HCT116 (cell line): Measurements from ENCODE around the gene SCN2B.

Experiments
- CEBPB ChIP-seq: IDR thresholded peaks from 2 replicates; pipeline ENCODE4 v1.6.1; 2012; ENCODE audit warnings: low read depth
- ELF1 ChIP-seq: IDR thresholded peaks from 2 replicates; pipeline ENCODE4 v1.6.1; 2012; ENCODE audit warnings: low read depth, borderline replicate concordance
- EZH2 ChIP-seq: fragments of 200-600 bp; sonication (generic); IDR thresholded peaks from 2 replicates; pipeline ENCODE4 v1.6.1; 2017; ENCODE audit warnings: antibody characterized with exemption, mixed run types
- EZH2phosphoT487 ChIP-seq: fragments of 200-600 bp; IDR thresholded peaks from 2 replicates; pipeline ENCODE4 v1.6.1; 2018; ENCODE audit warnings: antibody characterized with exemption, borderline replicate concordance
- POLR2A ChIP-seq: IDR thresholded peaks from 2 replicates; pipeline ENCODE4 v1.7.0; 2011; ENCODE audit warnings: borderline replicate concordance; ENCODE audit not compliant: insufficient read depth, insufficient read length; ENCODE audit errors: extremely low read depth
- TCF7L2 ChIP-seq: IDR thresholded peaks from 2 replicates; pipeline ENCODE4 v1.7.0; 2011; ENCODE audit warnings: borderline replicate concordance, inconsistent platforms; ENCODE audit not compliant: insufficient read depth, insufficient read length; ENCODE audit errors: extremely low read depth
- ZNF274 ChIP-seq: fragments of 200-500 bp; sonication (Bioruptor generic); IDR thresholded peaks from 2 replicates; pipeline ENCODE4 v1.6.1; 2014; ENCODE audit warnings: mild to moderate bottlenecking, low read depth, low read length, inconsistent platforms
- TF ChIP-seq, protein P1 (sequence below), 3 experiments: fragments of 200-600 bp in 1 of 3; sonication (generic) in 1 of 3; IDR thresholded peaks in 2 of 3; conservative IDR thresholded peaks in 1 of 3; 2 replicates each; pipeline ENCODE4 v1.5.1; 2012 to 2017; ENCODE audit warnings: low read depth in 2 of 3, low read length in 2 of 3, antibody characterized with exemption in 1 of 3, borderline replicate concordance in 1 of 3, control low read depth in 1 of 3, mild to moderate bottlenecking in 1 of 3, mixed read lengths in 1 of 3, mixed run types in 1 of 3, moderate library complexity in 1 of 3; ENCODE audit not compliant: insufficient read depth in 1 of 3
- TF ChIP-seq, protein P2 (sequence below): IDR thresholded peaks from 2 replicates; pipeline ENCODE4 v1.6.1; 2012; ENCODE audit warnings: low read depth
- TF ChIP-seq, protein P3 (sequence below): IDR thresholded peaks from 2 replicates; pipeline ENCODE4 v1.6.1; 2012

DNA sequence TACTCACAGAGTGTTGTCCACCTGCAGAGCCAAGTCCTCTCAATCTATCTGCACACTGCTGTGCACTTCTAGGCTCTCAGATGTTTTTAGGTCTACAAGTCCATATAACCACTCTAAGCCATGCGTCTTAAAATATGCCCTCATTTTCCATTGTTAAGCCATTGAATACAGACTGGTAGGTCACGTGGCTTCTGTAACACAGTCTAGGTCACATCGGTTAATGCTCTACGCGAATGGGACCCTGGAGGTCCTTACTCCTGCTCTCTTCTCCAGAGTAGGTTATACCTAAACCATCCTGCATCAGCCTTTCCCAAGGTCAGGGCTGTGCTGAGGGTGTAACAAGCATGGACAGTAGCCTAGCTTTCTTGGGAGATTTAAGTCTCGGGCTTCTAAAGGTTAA lies 47.6 kb upstream of the SCN2B start:
- TF ChIP-seq, protein P1, sequence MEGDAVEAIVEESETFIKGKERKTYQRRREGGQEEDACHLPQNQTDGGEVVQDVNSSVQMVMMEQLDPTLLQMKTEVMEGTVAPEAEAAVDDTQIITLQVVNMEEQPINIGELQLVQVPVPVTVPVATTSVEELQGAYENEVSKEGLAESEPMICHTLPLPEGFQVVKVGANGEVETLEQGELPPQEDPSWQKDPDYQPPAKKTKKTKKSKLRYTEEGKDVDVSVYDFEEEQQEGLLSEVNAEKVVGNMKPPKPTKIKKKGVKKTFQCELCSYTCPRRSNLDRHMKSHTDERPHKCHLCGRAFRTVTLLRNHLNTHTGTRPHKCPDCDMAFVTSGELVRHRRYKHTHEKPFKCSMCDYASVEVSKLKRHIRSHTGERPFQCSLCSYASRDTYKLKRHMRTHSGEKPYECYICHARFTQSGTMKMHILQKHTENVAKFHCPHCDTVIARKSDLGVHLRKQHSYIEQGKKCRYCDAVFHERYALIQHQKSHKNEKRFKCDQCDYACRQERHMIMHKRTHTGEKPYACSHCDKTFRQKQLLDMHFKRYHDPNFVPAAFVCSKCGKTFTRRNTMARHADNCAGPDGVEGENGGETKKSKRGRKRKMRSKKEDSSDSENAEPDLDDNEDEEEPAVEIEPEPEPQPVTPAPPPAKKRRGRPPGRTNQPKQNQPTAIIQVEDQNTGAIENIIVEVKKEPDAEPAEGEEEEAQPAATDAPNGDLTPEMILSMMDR (IDR thresholded peaks at IDR 0.05 in 2 of 3, conservative IDR thresholded peaks at IDR 0.05 in 1 of 3; ENCODE audit: borderline replicate concordance in 1 of 3, insufficient read depth in 1 of 3, low read depth in 2 of 3, low read length in 2 of 3): no peak
- no peak for TF ChIP-seq TCF7L2
- TF ChIP-seq ZNF274: no peak
- TF ChIP-seq, protein P2, sequence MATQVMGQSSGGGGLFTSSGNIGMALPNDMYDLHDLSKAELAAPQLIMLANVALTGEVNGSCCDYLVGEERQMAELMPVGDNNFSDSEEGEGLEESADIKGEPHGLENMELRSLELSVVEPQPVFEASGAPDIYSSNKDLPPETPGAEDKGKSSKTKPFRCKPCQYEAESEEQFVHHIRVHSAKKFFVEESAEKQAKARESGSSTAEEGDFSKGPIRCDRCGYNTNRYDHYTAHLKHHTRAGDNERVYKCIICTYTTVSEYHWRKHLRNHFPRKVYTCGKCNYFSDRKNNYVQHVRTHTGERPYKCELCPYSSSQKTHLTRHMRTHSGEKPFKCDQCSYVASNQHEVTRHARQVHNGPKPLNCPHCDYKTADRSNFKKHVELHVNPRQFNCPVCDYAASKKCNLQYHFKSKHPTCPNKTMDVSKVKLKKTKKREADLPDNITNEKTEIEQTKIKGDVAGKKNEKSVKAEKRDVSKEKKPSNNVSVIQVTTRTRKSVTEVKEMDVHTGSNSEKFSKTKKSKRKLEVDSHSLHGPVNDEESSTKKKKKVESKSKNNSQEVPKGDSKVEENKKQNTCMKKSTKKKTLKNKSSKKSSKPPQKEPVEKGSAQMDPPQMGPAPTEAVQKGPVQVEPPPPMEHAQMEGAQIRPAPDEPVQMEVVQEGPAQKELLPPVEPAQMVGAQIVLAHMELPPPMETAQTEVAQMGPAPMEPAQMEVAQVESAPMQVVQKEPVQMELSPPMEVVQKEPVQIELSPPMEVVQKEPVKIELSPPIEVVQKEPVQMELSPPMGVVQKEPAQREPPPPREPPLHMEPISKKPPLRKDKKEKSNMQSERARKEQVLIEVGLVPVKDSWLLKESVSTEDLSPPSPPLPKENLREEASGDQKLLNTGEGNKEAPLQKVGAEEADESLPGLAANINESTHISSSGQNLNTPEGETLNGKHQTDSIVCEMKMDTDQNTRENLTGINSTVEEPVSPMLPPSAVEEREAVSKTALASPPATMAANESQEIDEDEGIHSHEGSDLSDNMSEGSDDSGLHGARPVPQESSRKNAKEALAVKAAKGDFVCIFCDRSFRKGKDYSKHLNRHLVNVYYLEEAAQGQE: no peak
- TF ChIP-seq CEBPB: no peak
- TF ChIP-seq EZH2: no peak
- no peak for TF ChIP-seq POLR2A
- no peak for TF ChIP-seq ELF1
- no peak for TF ChIP-seq EZH2phosphoT487
- TF ChIP-seq, protein P3, sequence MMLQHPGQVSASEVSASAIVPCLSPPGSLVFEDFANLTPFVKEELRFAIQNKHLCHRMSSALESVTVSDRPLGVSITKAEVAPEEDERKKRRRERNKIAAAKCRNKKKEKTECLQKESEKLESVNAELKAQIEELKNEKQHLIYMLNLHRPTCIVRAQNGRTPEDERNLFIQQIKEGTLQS: no peak
